GM19043 (cell line): Measurements from ENCODE around the gene DDN.

Experiments
- ATAC-seq: cut with Tn5 transposase; IDR thresholded peaks from one replicate; pipeline ENCODE4 v1.9.1; 2021; ENCODE audit warnings: low read depth; ENCODE audit not compliant: unreplicated experiment

The DDN gene

DNA sequence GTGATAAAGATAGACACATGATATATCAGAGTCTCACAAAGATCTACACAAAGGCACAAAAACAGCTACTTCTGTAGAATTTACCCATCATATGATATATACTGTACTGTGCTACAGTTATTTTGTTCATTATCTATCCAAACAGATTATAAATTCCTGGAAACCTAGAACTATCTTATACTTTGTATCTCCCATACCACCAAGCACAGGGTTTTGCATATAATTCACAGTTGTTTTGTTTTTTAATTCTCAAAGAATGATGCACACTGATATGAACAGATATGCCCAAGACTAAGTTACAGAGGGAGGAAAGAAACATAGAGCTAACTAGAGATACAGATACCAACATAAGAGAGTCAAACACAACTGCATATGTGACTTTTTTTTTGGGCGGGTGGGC lies 16.0 kb upstream of the DDN start:
- ATAC-seq: no peak

DNA sequence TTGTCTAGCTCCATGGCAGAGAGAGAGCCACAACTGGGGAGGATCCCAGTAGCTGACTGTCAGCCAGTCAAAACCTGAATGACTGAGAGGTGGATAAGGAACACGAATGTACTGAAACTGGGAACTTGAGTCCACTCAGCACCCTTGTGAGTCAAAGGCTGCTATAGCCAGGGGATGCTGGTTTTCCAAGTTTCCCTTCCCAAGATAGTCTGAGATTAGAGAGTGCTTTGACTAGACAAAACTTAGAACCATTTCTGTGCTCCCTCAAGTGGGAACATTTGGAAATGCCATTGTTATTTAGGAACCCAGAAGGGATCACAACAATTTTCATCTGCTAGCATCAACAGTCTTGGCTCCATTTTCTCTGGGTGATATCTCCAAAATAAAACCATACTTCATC lies 15.4 kb upstream of the DDN start:
- no peak for ATAC-seq

DNA sequence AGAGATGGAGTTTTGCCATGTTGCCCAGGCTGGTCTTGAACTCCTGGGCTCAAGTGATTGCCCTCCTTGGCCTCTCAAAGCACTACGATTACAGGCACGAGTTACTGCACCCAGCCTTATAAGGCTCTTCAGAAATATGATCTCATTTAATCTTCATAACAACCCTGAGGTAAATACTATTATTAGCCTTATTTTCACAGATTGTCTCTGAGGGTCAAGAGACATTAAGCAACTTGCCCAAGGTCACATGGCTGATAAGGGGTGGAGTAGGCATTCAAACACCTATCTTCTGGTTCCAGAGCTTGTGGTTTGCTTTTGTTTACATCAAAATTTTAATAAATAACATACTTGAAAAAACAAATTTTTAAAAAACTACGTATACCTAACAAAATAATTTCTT lies 14.3 kb upstream of the DDN start:
- ATAC-seq: no peak

- no peak for ATAC-seq
These were observed 13.6 kb upstream of the DDN start for GRCh38 chr12:49012739-49013138.

GRCh38 chr12:49010092-49010668 lies 11.0 kb upstream of the DDN start:
- ATAC-seq: no peak

- ATAC-seq: no peak
These were observed 9.8 kb upstream of the DDN start for GRCh38 chr12:49008943-49009342.

DNA sequence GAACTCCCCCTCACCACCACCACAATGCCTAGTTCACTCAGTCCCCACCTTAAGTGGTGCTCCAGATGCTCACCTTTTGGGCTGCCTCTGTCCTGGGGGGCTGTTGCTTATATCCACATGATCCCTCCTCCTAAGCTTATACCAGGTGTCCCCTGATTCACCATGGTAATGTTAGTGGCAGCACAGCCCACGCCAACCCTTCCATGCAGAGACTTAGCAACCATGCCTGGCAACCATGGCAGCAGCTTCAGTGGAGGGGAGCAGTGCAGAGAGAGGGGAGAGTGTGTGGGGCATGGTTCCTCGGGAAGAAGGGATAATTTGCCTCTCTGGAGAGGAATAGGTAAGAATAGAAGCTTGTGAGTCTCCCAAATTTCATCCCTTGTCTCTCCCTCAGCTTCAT lies 1.2 kb upstream of the DDN start:
- ATAC-seq: no peak

GRCh38 chr12:48998497-48999353 lies 450 bp downstream of the DDN start:
- ATAC-seq: no peak

DNA sequence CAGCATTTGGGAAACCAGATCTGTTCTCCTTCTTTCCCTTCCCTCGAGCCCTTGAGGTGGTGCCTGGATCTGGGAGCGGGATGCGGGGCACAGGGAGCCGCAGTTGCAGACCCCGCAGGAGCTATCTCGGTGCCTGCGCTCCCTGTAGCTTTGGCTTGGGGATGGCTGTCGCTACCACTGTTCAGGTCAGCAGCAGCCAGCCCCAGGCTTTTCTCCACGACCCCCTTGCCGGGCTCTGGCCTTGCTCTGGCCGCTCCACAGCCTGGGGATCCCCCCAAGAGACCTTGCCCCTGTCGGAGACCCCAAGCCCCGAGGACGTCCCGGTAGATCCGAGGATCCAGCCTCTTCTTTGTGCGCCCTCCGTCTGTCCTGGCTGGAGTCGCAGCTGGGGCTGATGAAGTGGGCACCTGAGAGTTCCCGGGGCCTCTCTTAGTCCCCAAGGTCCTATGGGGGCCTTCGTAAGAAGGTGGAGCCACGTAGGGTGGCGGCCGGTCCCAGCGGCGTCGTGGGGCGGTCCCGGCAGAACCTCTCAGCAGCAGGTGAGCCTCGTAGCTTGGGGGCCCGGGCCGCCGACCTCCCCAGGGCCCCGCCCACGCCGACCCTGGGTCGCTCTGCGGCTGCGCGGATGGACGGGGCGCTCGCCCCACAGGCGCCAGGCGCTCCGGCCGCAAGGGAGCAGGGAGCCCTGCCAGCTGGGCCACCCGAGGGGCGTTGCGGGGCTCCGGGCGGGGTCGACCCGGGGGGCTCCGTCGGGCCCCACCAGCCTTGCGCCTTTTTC lies 1.3 kb downstream of the DDN start:
- peak; percentile 34 for ATAC-seq

GRCh38 chr12:48996794-48997718 lies 2.1 kb downstream of the DDN start:
- ATAC-seq: no peak

GRCh38 chr12:48995086-48995879 lies 3.9 kb downstream of the DDN start:
- ATAC-seq: no peak

DNA sequence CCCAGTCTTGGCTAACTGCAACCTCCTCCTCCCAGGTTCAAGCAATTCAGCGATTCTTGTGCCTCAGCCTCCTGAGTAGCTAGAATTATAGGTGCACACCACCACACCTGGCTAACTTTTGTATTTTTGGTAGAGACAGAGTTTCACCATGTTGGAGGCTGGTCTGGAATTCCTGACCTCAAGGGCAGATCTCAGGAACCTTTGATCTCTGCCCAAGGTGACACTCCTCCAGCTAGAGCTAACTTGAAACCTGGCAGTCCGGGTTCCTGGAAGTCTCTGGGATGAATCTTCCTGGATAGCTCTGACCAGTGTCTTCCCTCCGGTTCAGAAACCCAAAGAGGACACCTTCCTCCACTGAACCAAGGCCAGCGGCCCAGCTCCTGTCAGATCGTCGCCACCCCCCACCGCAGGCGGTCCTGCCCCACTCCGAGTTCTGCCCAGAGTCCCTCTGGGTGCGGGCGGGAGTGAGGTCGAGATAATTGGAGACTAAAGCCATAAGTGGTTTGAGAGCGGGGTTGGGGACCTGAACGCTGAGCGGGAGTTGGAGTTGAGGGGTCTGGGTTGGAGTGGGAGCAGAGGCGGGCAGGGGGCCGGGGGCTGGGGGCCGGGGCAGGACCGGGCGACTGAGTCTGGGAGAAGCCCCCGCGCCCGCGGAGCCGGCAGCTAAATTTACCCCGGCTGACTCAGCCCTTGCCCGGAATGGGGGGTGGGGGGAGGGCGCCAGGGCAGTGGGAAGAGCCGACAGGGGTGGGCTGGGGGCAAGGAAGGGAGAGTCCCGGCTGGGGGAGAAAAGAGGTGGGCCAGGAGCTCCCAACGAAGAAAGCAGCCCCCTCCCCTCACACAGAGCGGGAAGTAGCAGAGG lies 4.7 kb downstream of the DDN start:
- ATAC-seq: no peak

DNA sequence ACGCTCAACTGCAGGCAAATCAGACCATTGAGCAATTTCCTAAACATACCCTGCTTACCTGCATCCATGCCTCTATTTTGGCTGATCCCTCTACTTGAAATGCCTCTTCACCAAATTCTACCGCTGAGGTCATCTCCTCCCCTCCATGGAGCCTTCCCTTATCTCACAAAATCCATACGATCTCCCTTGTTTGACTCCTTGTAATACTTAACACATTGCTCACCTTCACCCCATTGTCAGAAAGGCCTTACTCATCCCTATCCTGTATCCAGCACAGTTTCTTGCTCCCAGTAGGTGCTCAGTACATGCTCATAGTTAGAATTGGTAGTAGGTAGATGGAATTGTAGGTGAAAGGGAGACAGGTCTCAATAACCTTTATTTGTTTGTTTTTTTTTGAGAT lies 5.4 kb downstream of the DDN start:
- no peak for ATAC-seq

GRCh38 chr12:48991247-48992050 lies 7.7 kb downstream of the DDN start:
- no peak for ATAC-seq

- no peak for ATAC-seq
These were observed 8.6 kb downstream of the DDN start for GRCh38 chr12:48990552-48990951.

GRCh38 chr12:48988030-48988649 lies 11.0 kb downstream of the DDN start:
- ATAC-seq: no peak

- ATAC-seq: no peak
These were observed 12.4 kb downstream of the DDN start for GRCh38 chr12:48986720-48987291.
